Measurements from ENCODE around the gene SPATS2. TPM values are rescaled to one million over a fixed set of nuclear protein-coding genes. Genes with fewer than 3 reads are reported as not detected.
"Not testable (repeated sequence)": the region's sequence is repeated elsewhere in the genome, so short reads cannot be mapped to it uniquely, and the experiment has no call there.

SPATS2 gene
- total RNA-seq, 8 experiments from 2014 or later, result 14.9 to 39.9 (median 25.8) TPM

DNA sequence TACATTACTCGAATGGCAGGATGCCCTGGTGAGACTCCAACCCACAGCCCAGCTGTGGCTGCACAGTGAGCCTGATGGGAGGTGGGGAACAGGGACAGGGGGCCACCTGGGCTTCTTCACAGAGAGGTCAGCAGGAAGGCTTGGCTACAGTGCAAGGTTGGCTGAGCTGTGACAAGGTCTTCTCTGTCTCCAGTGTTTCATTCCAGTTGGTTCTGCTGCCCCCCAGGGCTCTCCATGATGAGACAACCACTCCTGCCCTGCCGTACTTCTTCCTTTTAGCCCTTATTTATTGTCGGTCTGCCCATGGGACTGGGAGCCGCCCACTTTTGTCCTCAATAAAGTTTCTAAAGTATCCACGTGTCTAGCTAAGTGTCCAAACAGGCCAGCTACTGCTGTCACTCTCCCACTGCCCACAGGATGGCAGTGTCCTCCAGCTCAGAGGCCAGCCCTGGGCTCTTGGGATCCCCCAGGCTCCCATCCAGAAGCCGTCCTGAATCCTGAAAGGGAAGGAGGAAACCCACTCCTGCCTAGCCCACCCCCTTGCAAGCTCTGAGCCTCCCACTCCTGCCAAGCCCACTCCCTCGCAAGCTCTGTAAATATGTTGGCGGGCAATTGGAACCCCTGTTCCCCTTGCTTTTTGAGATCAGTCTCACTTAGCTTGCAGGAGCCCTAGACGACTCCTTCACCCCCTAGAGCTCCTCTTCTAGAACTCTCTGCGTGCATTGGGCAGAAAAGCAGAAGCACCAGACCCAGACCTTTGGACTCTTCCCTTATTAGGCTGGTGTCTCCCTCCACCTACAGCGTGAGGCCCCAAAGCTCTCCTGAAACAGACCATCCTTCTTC lies 35.7 kb upstream of the SPATS2 start:
- ATAC-seq (replicated peaks in 6 of 8), result peak; percentile 87 to 98 (median 91)
- Histone ChIP-seq H3K4me1 (replicated peaks in 1 of 2) (peaks cover 3 to 7% of the 10 kb centered on the region in 2 donors), H3K27ac (no peak overlapping the region), H3K4me3 (no peak overlapping the region)
- in situ Hi-C loops (cut with MboI; ENCODE audit: low pct_unique_long_range_greater_than_20kb in 2 of 9, low sequenced_read_pairs in 9 of 9, unreplicated experiment in 9 of 9), result no loop called here
- WGBS, 10 experiments, result 0 to 60% (median 28%) methylated on average over 1 to 7 of the region's 11 CpGs; no CpG with 5 or more reads in 5 of the 10 experiments

DNA sequence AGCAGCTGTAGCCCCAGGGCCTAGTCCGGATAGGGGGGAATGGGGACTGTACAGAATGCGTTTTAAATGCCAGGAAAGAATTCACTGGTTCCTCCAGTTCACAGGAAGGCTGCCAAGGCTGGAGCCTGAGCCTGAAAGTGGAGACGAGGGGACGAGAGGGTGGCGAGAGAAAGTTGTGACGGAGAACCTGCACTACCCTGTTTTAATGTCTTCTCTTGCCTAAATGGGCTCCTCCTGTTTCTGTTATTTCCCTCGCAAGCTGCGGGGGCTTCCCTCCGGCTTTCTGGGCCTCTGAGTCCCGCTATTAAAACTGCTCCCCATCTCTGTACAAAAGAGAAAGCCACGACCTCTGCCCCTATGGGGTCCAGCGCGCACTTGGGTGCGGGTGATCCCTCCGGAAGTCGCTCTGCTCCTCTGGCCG lies 34.8 kb upstream of the SPATS2 start:
- Histone ChIP-seq H3K27ac (no peak overlapping the region), H3K4me1 (replicated peaks in 1 of 2) (peaks cover 6 to 10% of the 10 kb centered on the region in 2 donors), H3K4me3 (no peak overlapping the region)
- no peak for ATAC-seq (replicated peaks in 6 of 8)
- in situ Hi-C loops (cut with MboI; ENCODE audit: low pct_unique_long_range_greater_than_20kb in 2 of 9, low sequenced_read_pairs in 9 of 9, unreplicated experiment in 9 of 9), result no loop called here
- WGBS, 10 experiments, result 20 to 100% (median 76%) methylated on average over 1 to 10 of the region's 17 CpGs; no CpG with 5 or more reads in 6 of the 10 experiments

- no peak overlapping the region for H3K27ac ChIP-seq
- ATAC-seq (replicated peaks in 6 of 8), result no peak
- WGBS, 10 experiments, result no CpG with 5 or more reads among the region's 40 CpGs
- H3K4me3 ChIP-seq, result no peak overlapping the region
- peaks cover 11 to 15% of the 10 kb centered on the region in 2 donors for H3K4me1 ChIP-seq (replicated peaks in 1 of 2)
- in situ Hi-C loops (cut with MboI; ENCODE audit: low pct_unique_long_range_greater_than_20kb in 2 of 9, low sequenced_read_pairs in 9 of 9, unreplicated experiment in 9 of 9), result no loop called here
Measured at GRCh38 chr12:49332891-49333371, 34.3 kb upstream of the SPATS2 start.

DNA sequence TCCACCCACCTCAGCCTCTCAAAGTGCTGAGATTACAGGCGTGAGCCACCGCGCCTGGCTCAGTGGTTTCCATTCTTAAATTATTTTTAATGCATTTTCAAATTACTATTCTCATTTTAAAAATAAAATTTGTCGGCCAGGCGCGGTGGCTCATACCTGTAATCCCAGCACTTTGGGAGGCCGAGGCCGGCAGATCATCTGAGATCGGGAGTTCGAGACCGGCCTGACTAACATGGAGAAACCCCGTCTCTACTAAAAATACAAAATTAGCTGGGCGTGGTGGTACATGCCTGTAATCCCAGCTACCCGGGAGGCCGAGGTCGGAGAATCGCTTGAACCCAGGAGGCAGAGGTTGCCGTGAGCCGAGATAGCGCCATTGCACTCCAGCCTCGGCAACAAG lies 33.5 kb upstream of the SPATS2 start:
- H3K4me3 ChIP-seq; ATAC-seq (replicated peaks in 6 of 8); in situ Hi-C loops (cut with MboI; ENCODE audit: low pct_unique_long_range_greater_than_20kb in 2 of 9, low sequenced_read_pairs in 9 of 9, unreplicated experiment in 9 of 9); H3K27ac ChIP-seq: not testable (repeated sequence)
- H3K4me1 ChIP-seq (replicated peaks in 1 of 2), result peaks cover 19 to 23% of the 10 kb centered on the region in 2 donors
- 20 to 85% (median 63%) methylated on average over 1 to 15 of the region's 21 CpGs; no CpG with 5 or more reads in 3 of the 10 experiments for WGBS, 10 experiments

- Histone ChIP-seq H3K4me1 (replicated peaks in 1 of 2) (peaks cover 24 to 28% of the 10 kb centered on the region in 2 donors), H3K27ac (no peak overlapping the region), H3K4me3 (no peak overlapping the region)
- 20 to 69% (median 43%) methylated on average over 1 to 7 of the region's 19 CpGs; no CpG with 5 or more reads in 7 of the 10 experiments for WGBS, 10 experiments
- in situ Hi-C loops (cut with MboI; ENCODE audit: low pct_unique_long_range_greater_than_20kb in 2 of 9, low sequenced_read_pairs in 9 of 9, unreplicated experiment in 9 of 9), result no loop called here
- no peak for ATAC-seq (replicated peaks in 6 of 8)
Measured at GRCh38 chr12:49334226-49334625, 33.0 kb upstream of the SPATS2 start.

DNA sequence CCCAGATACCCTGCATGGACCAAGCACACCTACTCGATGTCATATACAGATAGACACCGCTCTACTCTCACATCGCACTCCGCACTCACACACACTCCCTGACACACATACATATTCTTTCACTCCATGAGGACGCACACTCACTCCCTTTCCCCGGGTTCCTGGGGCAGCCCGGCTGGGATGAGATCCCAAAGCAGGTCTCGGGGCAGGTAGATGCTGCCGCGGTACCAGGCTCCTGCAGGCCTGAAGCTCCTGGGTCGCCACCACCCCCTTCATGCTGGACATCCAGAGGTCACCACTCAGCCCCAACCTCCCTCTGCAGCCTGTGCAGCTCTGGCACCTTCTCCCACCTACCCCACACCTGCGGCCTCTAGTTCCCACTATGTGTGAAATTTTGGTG lies 32.6 kb upstream of the SPATS2 start:
- peaks cover 28 to 32% of the 10 kb centered on the region in 2 donors for H3K4me1 ChIP-seq (replicated peaks in 1 of 2)
- H3K4me3 ChIP-seq, result no peak overlapping the region
- WGBS, 10 experiments, result 31 to 40% methylated on average over 1 to 3 of the region's 12 CpGs; no CpG with 5 or more reads in 8 of the 10 experiments
- no peak overlapping the region for H3K27ac ChIP-seq
- ATAC-seq (replicated peaks in 6 of 8), result no peak
- in situ Hi-C loops (cut with MboI; ENCODE audit: low pct_unique_long_range_greater_than_20kb in 2 of 9, low sequenced_read_pairs in 9 of 9, unreplicated experiment in 9 of 9), result no loop called here

DNA sequence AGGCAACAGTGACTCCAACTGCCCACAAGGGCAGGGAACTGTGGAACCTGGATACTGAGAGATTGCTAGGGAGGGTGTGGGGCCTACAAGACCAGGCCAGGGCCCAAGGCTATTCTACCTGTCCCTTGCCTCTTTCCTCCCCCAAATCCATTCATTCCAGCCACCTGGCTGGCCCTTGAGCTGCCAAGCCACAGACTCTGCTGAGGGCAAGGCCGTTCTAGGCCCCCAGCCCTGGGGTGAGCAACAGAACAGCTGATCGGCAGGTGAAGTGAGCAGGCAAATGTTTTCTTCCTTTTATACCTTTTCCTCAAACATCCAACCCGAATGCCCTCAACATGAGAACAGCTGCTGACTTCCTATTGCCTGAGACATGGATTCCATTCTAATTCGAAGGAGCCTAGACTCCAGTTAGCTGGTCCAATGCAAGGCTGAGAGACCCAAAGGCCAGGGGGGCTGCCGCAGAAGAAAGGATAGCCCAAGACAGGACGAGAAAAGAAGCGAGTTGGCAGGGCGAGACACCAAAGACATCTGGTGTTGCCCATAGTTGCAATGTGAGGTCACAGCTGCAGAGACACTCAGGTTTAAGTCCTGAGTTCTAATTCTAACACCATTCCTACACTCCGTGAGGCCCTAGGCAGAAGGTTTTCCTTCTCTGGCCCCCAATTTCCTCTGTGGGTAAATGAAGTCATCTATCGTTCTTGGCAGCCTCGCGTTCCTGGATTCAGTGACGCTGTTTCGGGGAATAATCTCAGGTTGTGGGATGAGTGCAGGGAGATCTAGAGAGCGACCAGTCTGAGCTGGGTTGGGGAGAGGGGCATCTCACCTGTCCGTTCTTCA lies 31.9 kb upstream of the SPATS2 start:
- 38 to 74% (median 54%) methylated on average over 1 to 15 of the region's 16 CpGs; no CpG with 5 or more reads in 1 of the 10 experiments for WGBS, 10 experiments
- H3K4me1 ChIP-seq (replicated peaks in 1 of 2), result peaks cover 35 to 39% of the 10 kb centered on the region in 2 donors
- no peak for ATAC-seq (replicated peaks in 6 of 8)
- no peak overlapping the region for H3K4me3 ChIP-seq
- no peak overlapping the region for H3K27ac ChIP-seq
- in situ Hi-C loops (cut with MboI; ENCODE audit: low pct_unique_long_range_greater_than_20kb in 2 of 9, low sequenced_read_pairs in 9 of 9, unreplicated experiment in 9 of 9), result no loop called here

DNA sequence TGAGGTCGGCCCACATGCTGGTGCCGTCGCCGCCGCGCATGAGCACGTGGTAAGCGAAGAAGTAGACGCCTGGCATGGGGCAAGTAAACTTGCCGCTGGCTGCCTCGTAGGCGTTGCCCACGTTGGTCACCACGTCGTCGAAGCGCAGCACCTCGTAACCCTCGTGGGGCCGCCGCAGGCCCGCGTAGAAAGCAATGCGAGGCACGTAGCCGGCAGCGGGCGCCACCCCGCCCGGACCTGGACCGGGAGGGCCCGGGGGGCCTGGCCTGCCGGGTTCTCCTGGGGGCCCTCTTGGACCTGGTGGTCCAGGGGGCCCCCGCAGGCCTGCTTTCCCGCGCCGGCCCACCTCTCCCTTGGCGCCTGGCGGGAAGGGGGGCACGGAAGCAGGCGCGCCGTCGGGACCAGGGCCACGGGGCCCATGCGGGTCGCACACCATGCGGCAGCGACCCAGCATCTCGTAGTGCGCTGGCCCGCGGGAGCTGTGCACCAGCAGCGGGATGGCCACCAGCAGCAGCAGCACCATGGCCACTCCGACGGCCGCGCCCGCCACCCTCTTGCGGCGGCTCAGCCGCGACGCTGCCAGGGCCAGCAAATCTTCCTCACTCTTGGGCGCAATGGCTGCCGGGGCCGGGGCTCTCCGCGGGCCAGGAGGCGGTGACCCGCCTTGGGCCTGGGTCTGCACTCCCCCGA lies 31.2 kb upstream of the SPATS2 start:
- Histone ChIP-seq H3K4me1 (replicated peaks in 1 of 2) (peaks cover 43 to 46% of the 10 kb centered on the region in 2 donors), H3K4me3 (peak overlapping the region; percentile 29 to 57 (median 40)), H3K27ac (no peak overlapping the region)
- in situ Hi-C loops (cut with MboI; ENCODE audit: low pct_unique_long_range_greater_than_20kb in 2 of 9, low sequenced_read_pairs in 9 of 9, unreplicated experiment in 9 of 9), result no loop called here
- WGBS, 10 experiments, result 16 to 92% (median 27%) methylated on average over 3 to 11 of the region's 72 CpGs; no CpG with 5 or more reads in 6 of the 10 experiments
- no peak for ATAC-seq (replicated peaks in 6 of 8)

GRCh38 chr12:49336645-49337584 lies 30.3 kb upstream of the SPATS2 start, which contains the start of gene C1QL4:
TSS of gene C1QL4 (minus strand) at chr12:49337188. CDS start at chr12:49336477, 711 bp downstream.
- WGBS, 10 experiments, result 0 to 40% (median 5%) methylated on average over 1 to 11 of the region's 65 CpGs; no CpG with 5 or more reads in 3 of the 10 experiments
- in situ Hi-C loops (cut with MboI; ENCODE audit: low pct_unique_long_range_greater_than_20kb in 2 of 9, low sequenced_read_pairs in 9 of 9, unreplicated experiment in 9 of 9), result no loop called here
- peak within 1 kb of the TSS; percentile 29 to 57 (median 40) for H3K4me3 ChIP-seq
- ATAC-seq (replicated peaks in 6 of 8), result peak; percentile 68 to 88 (median 71)
- no peak within 1 kb of the TSS for H3K27ac ChIP-seq
- peaks cover 48% of the 10 kb centered on the region in 2 donors for H3K4me1 ChIP-seq (replicated peaks in 1 of 2)

DNA sequence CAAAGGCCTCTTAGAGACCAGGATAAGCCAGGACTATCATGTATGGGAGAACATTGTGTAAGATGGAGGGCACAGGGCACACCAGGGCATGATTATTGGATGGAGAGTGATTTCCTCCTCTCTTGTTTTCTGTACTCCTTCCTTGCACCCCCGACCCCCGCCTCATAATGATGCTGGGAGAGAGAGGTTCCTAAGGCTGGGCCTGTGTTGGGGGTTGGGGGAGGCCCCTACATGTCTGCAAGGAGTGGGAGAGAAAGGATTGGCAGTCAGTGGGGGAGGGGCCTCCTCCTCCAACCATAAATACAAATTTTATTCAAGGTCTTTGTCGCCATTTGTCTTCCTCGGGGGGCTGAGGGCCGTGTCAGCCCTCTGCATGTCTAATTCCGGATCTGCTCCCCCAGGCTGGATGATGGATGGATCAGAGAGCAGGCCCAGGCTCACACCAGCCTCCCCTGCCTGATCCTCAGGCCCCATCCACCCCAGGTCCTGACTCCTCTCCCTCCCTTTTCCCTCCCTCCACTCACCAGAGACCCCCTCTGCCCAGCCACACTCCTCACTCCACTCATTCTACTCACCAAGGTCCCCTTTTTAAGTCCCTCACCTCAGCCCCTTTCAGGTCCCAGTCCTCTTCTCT lies 28.3 kb upstream of the SPATS2 start:
- WGBS, 10 experiments, result 7 to 36% methylated on average over 2 of the region's 6 CpGs; no CpG with 5 or more reads in 8 of the 10 experiments
- peaks cover 56 to 57% of the 10 kb centered on the region in 2 donors for H3K4me1 ChIP-seq (replicated peaks in 1 of 2)
- H3K4me3 ChIP-seq, result no peak overlapping the region
- peak in 2 of 8 experiments; percentile 2 to 5 for ATAC-seq (replicated peaks in 6 of 8)
- in situ Hi-C loops (cut with MboI; ENCODE audit: low pct_unique_long_range_greater_than_20kb in 2 of 9, low sequenced_read_pairs in 9 of 9, unreplicated experiment in 9 of 9), result no loop called here
- H3K27ac ChIP-seq, result peak overlapping the region; percentile 71 to 79

- 27 to 47% methylated on average over 2 to 3 of the region's 5 CpGs; no CpG with 5 or more reads in 8 of the 10 experiments for WGBS, 10 experiments
- no peak overlapping the region for H3K4me3 ChIP-seq
- ATAC-seq (replicated peaks in 6 of 8), result peak in 1 of 8 experiments; percentile 4
- peaks cover 62% of the 10 kb centered on the region in 2 donors for H3K4me1 ChIP-seq (replicated peaks in 1 of 2)
- peak overlapping the region; percentile 71 to 79 for H3K27ac ChIP-seq
- in situ Hi-C loops (cut with MboI; ENCODE audit: low pct_unique_long_range_greater_than_20kb in 2 of 9, low sequenced_read_pairs in 9 of 9, unreplicated experiment in 9 of 9), result no loop called here
Measured at GRCh38 chr12:49339464-49339861, 27.8 kb upstream of the SPATS2 start.
